B cell (primary cell): ENCODE measurements around the gene APBA2.

Experiments
- EZH2 ChIP-seq: IDR thresholded peaks from 2 replicates; pipeline ENCODE4 v1.6.1; 2012; ENCODE audit warnings: borderline replicate concordance, low read depth, mild to moderate bottlenecking, moderate library complexity, low read length; ENCODE audit not compliant: insufficient read depth, poor library complexity, severe bottlenecking
- TF ChIP-seq, protein P1 (sequence below): fragments of 200-600 bp; IDR thresholded peaks from one replicate; pipeline ENCODE4 v1.8.0; 2022; ENCODE audit warnings: antibody characterized with exemption, mild to moderate bottlenecking

DNA sequence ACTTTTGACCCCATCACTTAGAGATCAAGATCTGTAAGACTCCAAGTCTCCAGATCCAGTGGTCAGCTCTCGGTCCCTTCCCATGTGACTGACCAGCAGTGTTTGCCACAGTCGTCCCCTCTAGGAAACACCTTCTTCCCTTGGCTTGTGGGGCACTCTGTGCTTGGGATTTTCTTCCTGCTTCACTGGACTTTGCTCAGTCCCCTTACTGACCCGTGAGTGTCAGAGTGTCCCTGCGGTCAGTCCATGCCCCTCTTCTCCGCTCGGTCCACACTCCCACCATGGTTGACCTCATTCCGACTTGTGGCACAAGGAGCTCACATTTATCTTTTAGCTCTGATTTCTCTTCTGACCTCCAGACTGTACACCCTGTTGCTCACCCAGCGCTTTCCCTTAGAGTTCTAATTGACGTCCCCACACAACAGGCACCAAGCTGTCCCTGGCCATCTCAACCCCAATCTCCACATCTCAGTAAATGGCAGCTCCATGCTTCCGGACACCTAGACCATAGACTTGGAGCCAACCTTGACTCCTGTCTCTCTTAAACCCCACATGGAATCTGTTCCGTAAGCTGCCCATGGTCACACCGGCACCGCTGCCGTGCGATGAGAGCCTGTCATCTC is 67.9 kb downstream of the APBA2 start:
- TF ChIP-seq, protein P1, sequence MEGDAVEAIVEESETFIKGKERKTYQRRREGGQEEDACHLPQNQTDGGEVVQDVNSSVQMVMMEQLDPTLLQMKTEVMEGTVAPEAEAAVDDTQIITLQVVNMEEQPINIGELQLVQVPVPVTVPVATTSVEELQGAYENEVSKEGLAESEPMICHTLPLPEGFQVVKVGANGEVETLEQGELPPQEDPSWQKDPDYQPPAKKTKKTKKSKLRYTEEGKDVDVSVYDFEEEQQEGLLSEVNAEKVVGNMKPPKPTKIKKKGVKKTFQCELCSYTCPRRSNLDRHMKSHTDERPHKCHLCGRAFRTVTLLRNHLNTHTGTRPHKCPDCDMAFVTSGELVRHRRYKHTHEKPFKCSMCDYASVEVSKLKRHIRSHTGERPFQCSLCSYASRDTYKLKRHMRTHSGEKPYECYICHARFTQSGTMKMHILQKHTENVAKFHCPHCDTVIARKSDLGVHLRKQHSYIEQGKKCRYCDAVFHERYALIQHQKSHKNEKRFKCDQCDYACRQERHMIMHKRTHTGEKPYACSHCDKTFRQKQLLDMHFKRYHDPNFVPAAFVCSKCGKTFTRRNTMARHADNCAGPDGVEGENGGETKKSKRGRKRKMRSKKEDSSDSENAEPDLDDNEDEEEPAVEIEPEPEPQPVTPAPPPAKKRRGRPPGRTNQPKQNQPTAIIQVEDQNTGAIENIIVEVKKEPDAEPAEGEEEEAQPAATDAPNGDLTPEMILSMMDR, result no peak
- TF ChIP-seq EZH2, result no peak
